ENCODE measurements around the gene LRP3. TPM values are rescaled to one million over a fixed set of nuclear protein-coding genes. Genes with fewer than 3 reads are reported as not detected.
"Not testable (repeated sequence)": the region's sequence is repeated elsewhere in the genome, so short reads cannot be mapped to it uniquely, and the experiment has no call there.

LRP3 gene
- total RNA-seq: 0.21 and 0.30 TPM in 2 replicates

DNA sequence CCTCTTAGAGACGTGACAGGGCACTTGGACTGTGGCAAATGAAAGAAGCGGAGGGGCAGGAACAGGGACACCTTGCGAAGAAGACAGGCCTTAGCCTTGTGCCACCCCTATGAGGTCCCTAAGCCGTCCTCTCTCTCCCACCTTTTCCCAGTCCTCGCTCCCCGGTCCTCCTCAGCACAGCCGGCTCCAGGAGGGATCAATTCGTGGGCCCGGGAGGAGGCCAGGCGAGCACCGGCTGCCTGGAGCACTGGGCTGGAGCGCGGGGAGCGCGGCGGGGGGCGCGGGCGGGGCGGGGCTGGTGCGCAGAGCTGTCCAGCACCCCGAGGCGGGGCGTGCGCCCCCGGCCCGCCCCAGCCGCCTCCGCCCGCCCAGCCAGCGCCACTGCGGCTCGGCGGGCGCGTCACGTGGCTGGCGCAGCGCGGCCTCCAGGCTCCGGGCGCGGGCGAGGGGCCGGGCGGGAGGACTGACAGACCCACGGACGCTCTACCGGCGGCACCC is at the start of gene LRP3:
Gene LRP3, plus strand, starts transcription at position 466 of the 498 bp plus-strand sequence. CDS start 456 bp downstream, outside the sequence.
- Mint-ChIP-seq H3K9me3 (no peaks in the 10 kb centered on the region), H3K4me3 (ENCODE audit: low read depth) (peak within 1 kb of the TSS; percentile 26), H3K4me1 (ENCODE audit: low read depth) (no peaks in the 10 kb centered on the region), H3K36me3 (ENCODE audit: low read depth) (no peaks in the 10 kb centered on the region), H3K27me3 (ENCODE audit: low read depth) (peaks cover 42% of the 10 kb centered on the region), H3K27ac (no peak within 1 kb of the TSS)
- intact Hi-C loops (cut with micrococcal nuclease): no loop called here
- no peak for DNase-seq (ENCODE audit: low spot score)

- Mint-ChIP-seq H3K27me3 (ENCODE audit: low read depth) (peaks cover 7% of the 10 kb centered on the region), H3K36me3 (ENCODE audit: low read depth) (no peaks in the 10 kb centered on the region), H3K4me3 (ENCODE audit: low read depth) (no peak overlapping the region), H3K4me1 (ENCODE audit: low read depth) (peaks cover 5% of the 10 kb centered on the region), H3K27ac (no peak overlapping the region), H3K9me3 (no peaks in the 10 kb centered on the region)
- intact Hi-C loops (cut with micrococcal nuclease): loop anchor here (10.0 kb wide), 1 partner anchor 259 kb away; no protein-coding TSS in a partner anchor
- no peak for DNase-seq (ENCODE audit: low spot score)
Measured at GRCh38 chr19:33146209-33146608, 47.9 kb upstream of the LRP3 start.

DNA sequence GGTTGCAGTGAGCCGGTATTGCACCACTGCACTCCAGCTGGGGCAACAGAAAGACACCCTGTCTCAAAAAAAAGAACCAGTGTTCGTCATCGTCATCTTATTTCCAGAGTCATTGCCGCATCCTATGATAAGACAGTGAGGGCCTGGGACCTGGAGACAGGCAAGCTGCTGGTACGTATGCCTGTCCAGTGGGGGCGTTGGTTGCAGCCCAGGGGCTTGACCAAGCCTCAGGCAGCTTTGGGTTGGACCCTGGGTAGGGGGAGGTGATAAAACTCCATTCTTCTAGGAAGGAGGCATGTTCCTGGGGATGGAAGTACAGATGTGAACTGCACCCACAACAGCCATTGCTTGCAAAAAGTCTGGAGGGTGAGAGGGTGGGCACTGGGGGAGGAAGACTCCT is 46.6 kb upstream of the LRP3 start:
- no peak for DNase-seq (ENCODE audit: low spot score)
- Mint-ChIP-seq H3K4me3 (ENCODE audit: low read depth) (no peak overlapping the region), H3K27me3 (ENCODE audit: low read depth) (peaks cover 7% of the 10 kb centered on the region), H3K9me3 (no peaks in the 10 kb centered on the region), H3K27ac (no peak overlapping the region), H3K36me3 (ENCODE audit: low read depth) (no peaks in the 10 kb centered on the region), H3K4me1 (ENCODE audit: low read depth) (peaks cover 5% of the 10 kb centered on the region)
- intact Hi-C loops (cut with micrococcal nuclease): loop anchor here (10.0 kb wide), 1 partner anchor 257 kb away; no protein-coding TSS in a partner anchor

- no peak for DNase-seq (ENCODE audit: low spot score)
- Mint-ChIP-seq H3K27ac (no peak overlapping the region), H3K36me3 (ENCODE audit: low read depth) (no peaks in the 10 kb centered on the region), H3K27me3 (ENCODE audit: low read depth) (peaks cover 2% of the 10 kb centered on the region), H3K4me3 (ENCODE audit: low read depth) (no peak overlapping the region), H3K4me1 (ENCODE audit: low read depth) (no peaks in the 10 kb centered on the region), H3K9me3 (no peaks in the 10 kb centered on the region)
- intact Hi-C loops (cut with micrococcal nuclease): no loop called here
Measured at GRCh38 chr19:33150852-33151518, 43.1 kb upstream of the LRP3 start.

GRCh38 chr19:33152176-33152575 is 42.0 kb upstream of the LRP3 start:
- intact Hi-C loops (cut with micrococcal nuclease): no loop called here
- H3K36me3 Mint-ChIP-seq (ENCODE audit: low read depth): no peaks in the 10 kb centered on the region

GRCh38 chr19:33152625-33153024 is 41.5 kb upstream of the LRP3 start:
- H3K36me3 Mint-ChIP-seq (ENCODE audit: low read depth); H3K27ac Mint-ChIP-seq; H3K4me1 Mint-ChIP-seq (ENCODE audit: low read depth); H3K27me3 Mint-ChIP-seq (ENCODE audit: low read depth); DNase-seq (ENCODE audit: low spot score); H3K4me3 Mint-ChIP-seq (ENCODE audit: low read depth); intact Hi-C loops (cut with micrococcal nuclease); H3K9me3 Mint-ChIP-seq: not testable (repeated sequence)

More at GRCh38 chr19:33152176-33152575, 42.0 kb upstream of the LRP3 start:
- Mint-ChIP-seq H3K4me3 (ENCODE audit: low read depth) (no peak overlapping the region), H3K9me3 (no peaks in the 10 kb centered on the region), H3K27ac (no peak overlapping the region), H3K4me1 (ENCODE audit: low read depth) (no peaks in the 10 kb centered on the region), H3K27me3 (ENCODE audit: low read depth) (no peaks in the 10 kb centered on the region)
- no peak for DNase-seq (ENCODE audit: low spot score)

- H3K27me3 Mint-ChIP-seq (ENCODE audit: low read depth); intact Hi-C loops (cut with micrococcal nuclease); H3K4me3 Mint-ChIP-seq (ENCODE audit: low read depth); H3K36me3 Mint-ChIP-seq (ENCODE audit: low read depth); H3K27ac Mint-ChIP-seq; H3K9me3 Mint-ChIP-seq; DNase-seq (ENCODE audit: low spot score): not testable (repeated sequence)
- peaks cover 12% of the 10 kb centered on the region for H3K4me1 Mint-ChIP-seq (ENCODE audit: low read depth)
Measured at GRCh38 chr19:33154313-33154712, 39.8 kb upstream of the LRP3 start.

- no peak for DNase-seq (ENCODE audit: low spot score)
- Mint-ChIP-seq H3K27ac (no peak overlapping the region), H3K27me3 (ENCODE audit: low read depth) (no peaks in the 10 kb centered on the region), H3K9me3 (no peaks in the 10 kb centered on the region), H3K36me3 (ENCODE audit: low read depth) (no peaks in the 10 kb centered on the region), H3K4me3 (ENCODE audit: low read depth) (no peak overlapping the region), H3K4me1 (ENCODE audit: low read depth) (peaks cover 27% of the 10 kb centered on the region)
- intact Hi-C loops (cut with micrococcal nuclease): no loop called here
Measured at GRCh38 chr19:33156334-33156733, 37.8 kb upstream of the LRP3 start.

DNA sequence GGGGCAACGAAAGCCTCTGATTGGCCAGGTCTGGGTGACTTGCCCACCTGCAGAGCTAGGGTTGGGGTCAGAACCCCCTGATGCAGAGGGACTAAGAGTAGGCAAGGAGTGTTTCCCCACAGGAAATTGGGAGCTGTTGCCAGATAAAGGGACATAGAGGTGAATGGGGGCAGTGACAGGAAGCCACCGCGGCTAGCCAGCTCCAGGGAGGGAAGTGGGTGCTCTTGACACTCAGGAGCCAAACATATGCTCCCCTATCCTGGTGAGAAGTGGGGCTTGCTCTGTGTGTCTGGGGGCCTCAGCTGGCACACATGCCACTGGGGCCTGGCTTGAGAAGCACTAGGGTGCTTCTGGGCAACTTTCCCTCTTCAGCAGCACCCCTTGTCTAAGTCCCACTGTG is 36.2 kb upstream of the LRP3 start:
- Mint-ChIP-seq H3K9me3 (no peaks in the 10 kb centered on the region), H3K36me3 (ENCODE audit: low read depth) (no peaks in the 10 kb centered on the region), H3K27ac (no peak overlapping the region), H3K27me3 (ENCODE audit: low read depth) (no peaks in the 10 kb centered on the region), H3K4me1 (ENCODE audit: low read depth) (peaks cover 31% of the 10 kb centered on the region), H3K4me3 (ENCODE audit: low read depth) (no peak overlapping the region)
- intact Hi-C loops (cut with micrococcal nuclease): no loop called here
- DNase-seq (ENCODE audit: low spot score): no peak

DNA sequence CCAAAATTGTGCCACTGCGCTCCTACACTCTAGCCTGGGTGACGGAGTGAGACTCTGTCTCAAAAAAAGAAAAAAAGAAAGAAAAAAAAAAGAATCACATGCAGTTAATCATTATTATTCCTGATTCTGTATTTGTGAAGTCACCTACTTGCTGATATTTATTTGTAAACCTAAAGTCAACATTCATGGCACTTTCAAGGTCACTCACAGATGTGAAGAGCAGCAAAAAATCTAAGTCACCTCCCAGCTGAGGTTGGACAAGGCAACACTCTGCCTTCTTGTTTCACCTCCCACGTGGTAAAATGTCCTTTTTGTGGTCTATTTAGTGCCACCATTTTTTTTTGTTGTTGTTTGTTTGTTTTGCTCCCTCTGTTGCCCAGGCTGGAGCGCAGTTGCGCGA is 35.8 kb upstream of the LRP3 start:
- Mint-ChIP-seq H3K36me3 (ENCODE audit: low read depth) (no peaks in the 10 kb centered on the region), H3K4me1 (ENCODE audit: low read depth) (peaks cover 31% of the 10 kb centered on the region), H3K27ac (no peak overlapping the region), H3K4me3 (ENCODE audit: low read depth) (no peak overlapping the region), H3K27me3 (ENCODE audit: low read depth) (no peaks in the 10 kb centered on the region), H3K9me3 (no peaks in the 10 kb centered on the region)
- intact Hi-C loops (cut with micrococcal nuclease): no loop called here
- no peak for DNase-seq (ENCODE audit: low spot score)

- DNase-seq (ENCODE audit: low spot score): no peak
- Mint-ChIP-seq H3K27ac (no peak overlapping the region), H3K4me3 (ENCODE audit: low read depth) (no peak overlapping the region), H3K9me3 (no peaks in the 10 kb centered on the region), H3K36me3 (ENCODE audit: low read depth) (no peaks in the 10 kb centered on the region), H3K27me3 (ENCODE audit: low read depth) (no peaks in the 10 kb centered on the region), H3K4me1 (ENCODE audit: low read depth) (peaks cover 33% of the 10 kb centered on the region)
- intact Hi-C loops (cut with micrococcal nuclease): no loop called here
Measured at GRCh38 chr19:33159149-33159548, 35.0 kb upstream of the LRP3 start.

DNA sequence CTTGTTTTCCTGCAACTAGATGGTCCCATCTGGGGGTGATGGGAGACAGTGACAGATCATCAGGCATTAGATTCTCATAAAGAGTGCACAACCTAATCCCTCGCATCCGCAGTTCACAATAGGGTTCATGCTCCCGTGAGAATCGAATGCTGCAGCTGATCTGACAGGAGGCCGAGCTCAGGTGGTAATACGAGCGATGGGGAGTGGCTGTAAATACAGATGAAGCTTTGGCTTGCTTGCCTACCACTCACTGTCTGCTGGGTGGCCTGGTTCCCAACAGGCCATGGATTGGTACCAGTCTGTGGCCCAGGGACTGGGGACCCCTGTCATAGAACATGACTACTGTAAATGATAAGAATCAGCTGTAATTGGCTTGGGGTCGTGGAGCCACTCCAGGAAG is 34.2 kb upstream of the LRP3 start:
- no peaks in the 10 kb centered on the region for H3K9me3 Mint-ChIP-seq
- intact Hi-C loops (cut with micrococcal nuclease): loop anchor here (1.0 kb wide), 1 partner anchor 16 kb away; no protein-coding TSS in a partner anchor
- no peaks in the 10 kb centered on the region for H3K27me3 Mint-ChIP-seq (ENCODE audit: low read depth)
- no peak for DNase-seq (ENCODE audit: low spot score)
- no peak overlapping the region for H3K4me3 Mint-ChIP-seq (ENCODE audit: low read depth)
- peaks cover 35% of the 10 kb centered on the region for H3K4me1 Mint-ChIP-seq (ENCODE audit: low read depth)
- H3K36me3 Mint-ChIP-seq (ENCODE audit: low read depth): no peaks in the 10 kb centered on the region
- peak overlapping the region; percentile 89 for H3K27ac Mint-ChIP-seq

- Mint-ChIP-seq H3K4me3 (ENCODE audit: low read depth) (no peak overlapping the region), H3K27me3 (ENCODE audit: low read depth) (no peaks in the 10 kb centered on the region), H3K9me3 (no peaks in the 10 kb centered on the region), H3K27ac (peak overlapping the region; percentile 89), H3K36me3 (ENCODE audit: low read depth) (no peaks in the 10 kb centered on the region), H3K4me1 (ENCODE audit: low read depth) (peaks cover 35% of the 10 kb centered on the region)
- intact Hi-C loops (cut with micrococcal nuclease): no loop called here
- DNase-seq (ENCODE audit: low spot score): no peak
Measured at GRCh38 chr19:33161201-33161600, 32.9 kb upstream of the LRP3 start.
